Measurements from ENCODE around the gene SCN1B.

SCN1B gene

DNA sequence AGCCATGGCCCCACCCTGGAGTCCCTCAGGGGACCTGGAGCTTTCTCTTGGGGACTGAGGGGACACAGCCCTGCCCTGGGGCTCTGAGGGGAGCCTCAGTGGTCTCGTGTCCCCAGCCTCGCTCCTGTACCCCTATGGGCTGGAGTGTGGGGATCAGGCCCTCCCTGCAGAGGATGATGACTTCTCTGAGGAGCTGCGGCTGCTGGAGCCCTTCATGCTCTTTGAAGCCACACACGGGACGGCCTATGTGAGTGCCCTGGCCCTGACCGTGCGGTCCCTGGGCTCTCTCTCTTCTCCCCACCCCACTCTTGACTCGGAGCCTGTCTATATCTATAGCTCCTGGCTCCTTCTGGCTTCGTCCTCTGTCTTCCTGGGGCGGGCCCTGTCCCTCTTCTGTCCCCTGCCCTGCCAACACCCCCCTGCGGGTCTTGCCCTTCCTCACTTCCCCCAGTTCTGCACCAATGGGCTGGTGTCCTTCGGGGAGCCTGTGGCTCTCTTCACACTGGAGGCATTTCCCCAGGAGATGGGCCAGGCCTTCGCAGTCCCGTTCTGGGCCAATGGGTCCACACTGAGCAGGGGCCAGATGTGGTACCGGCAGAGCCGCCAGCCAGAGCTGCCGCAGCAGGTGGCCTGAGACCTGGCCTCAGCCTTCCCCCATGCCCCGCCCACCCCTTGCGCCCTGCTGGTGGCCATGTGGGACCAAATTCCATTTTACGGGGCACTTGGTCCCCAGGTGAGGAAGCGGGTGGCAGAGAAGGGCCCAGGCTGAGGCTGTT lies 44.3 kb downstream of the SCN1B start:
- no peak overlapping the region for H3K4me3 ChIP-seq (ENCODE audit: low read depth, low read length)
- in situ Hi-C loops (cut with HindIII; ENCODE audit: low sequenced_read_pairs) = no loop called here
- DNase-seq (ENCODE audit: low read depth, low spot score) = no peak
- TF ChIP-seq CTCF (IDR thresholded peaks at IDR 0.05; ENCODE audit: low read depth, low read length) = no peak

GRCh38 chr19:35075202-35076025 lies 45.1 kb downstream of the SCN1B start:
- H3K4me3 ChIP-seq (ENCODE audit: low read depth, low read length) = no peak overlapping the region
- no peak for DNase-seq (ENCODE audit: low read depth, low spot score)
- TF ChIP-seq CTCF (IDR thresholded peaks at IDR 0.05; ENCODE audit: low read depth, low read length) = no peak
- in situ Hi-C loops (cut with HindIII; ENCODE audit: low sequenced_read_pairs) = no loop called here

- DNase-seq (ENCODE audit: low read depth, low spot score) = no peak
- no peak overlapping the region for H3K4me3 ChIP-seq (ENCODE audit: low read depth, low read length)
- in situ Hi-C loops (cut with HindIII; ENCODE audit: low sequenced_read_pairs) = no loop called here
- no peak for TF ChIP-seq CTCF (IDR thresholded peaks at IDR 0.05; ENCODE audit: low read depth, low read length)
These were observed 45.7 kb downstream of the SCN1B start for GRCh38 chr19:35076026-35076370.

DNA sequence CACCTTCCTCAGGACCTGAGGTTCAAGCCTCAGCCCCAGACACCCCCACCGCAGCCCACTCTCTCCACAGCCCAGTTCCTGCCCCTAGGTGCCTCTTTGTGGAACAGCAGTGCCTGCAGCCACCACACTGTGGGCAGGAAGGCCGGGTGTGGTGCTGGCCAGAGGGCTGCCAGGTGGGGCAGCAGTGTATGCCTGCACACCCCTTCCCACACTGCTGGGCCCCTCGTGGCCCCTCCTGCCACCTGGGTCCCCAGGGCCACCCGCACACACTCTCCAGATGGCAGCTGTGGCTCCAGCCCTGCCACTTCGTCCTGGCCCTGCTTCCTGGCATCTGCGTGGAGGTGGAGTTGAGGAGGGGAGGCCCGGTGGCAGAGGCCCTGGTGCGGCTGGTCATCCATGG lies 46.4 kb downstream of the SCN1B start:
- no peak for TF ChIP-seq CTCF (IDR thresholded peaks at IDR 0.05; ENCODE audit: low read depth, low read length)
- in situ Hi-C loops (cut with HindIII; ENCODE audit: low sequenced_read_pairs) = no loop called here
- H3K4me3 ChIP-seq (ENCODE audit: low read depth, low read length) = no peak overlapping the region
- no peak for DNase-seq (ENCODE audit: low read depth, low spot score)

- in situ Hi-C loops (cut with HindIII; ENCODE audit: low sequenced_read_pairs) = no loop called here
- no peak for TF ChIP-seq CTCF (IDR thresholded peaks at IDR 0.05; ENCODE audit: low read depth, low read length)
- no peak overlapping the region for H3K4me3 ChIP-seq (ENCODE audit: low read depth, low read length)
- DNase-seq (ENCODE audit: low read depth, low spot score) = no peak
These were observed 47.3 kb downstream of the SCN1B start for GRCh38 chr19:35077411-35078223.

DNA sequence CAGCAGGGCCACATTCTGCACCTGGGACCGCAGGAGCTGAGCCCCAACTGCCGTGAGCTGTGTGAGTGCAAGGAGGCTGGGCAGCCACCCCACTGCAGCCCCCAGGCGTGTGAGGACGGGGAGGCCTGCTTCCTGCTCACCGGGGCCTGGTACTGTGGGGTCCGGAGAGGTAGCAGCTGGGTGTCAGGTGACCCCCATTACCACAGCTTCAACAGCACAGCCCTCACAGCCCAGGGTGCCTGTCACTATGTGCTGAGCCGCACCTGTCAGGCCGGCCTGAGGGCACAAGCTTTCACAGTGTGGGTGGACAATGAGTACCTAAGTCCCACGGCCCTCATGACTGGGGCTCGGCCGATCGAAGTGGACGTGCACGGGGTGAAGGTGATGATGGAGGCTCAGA lies 49.6 kb downstream of the SCN1B start:
- no peak for TF ChIP-seq CTCF (IDR thresholded peaks at IDR 0.05; ENCODE audit: low read depth, low read length)
- DNase-seq (ENCODE audit: low read depth, low spot score) = no peak
- H3K4me3 ChIP-seq (ENCODE audit: low read depth, low read length) = no peak overlapping the region
- in situ Hi-C loops (cut with HindIII; ENCODE audit: low sequenced_read_pairs) = no loop called here

Measured in astrocyte of the spinal cord (primary cell).